Upper lobe of left lung (tissue), 6 donors: ENCODE measurements around the gene LANCL3. TPM values are rescaled to one million over a fixed set of nuclear protein-coding genes. Genes with fewer than 3 reads are reported as not detected.

Source experiments
- ATAC-seq, 2 donors: fragments of 200-7000 bp; cut with Tn5 transposase; one replicate each; pipeline ENCODE4 v1.9.1; 2022; ENCODE audit warnings: mild to moderate bottlenecking in 2 of 2, moderate library complexity in 2 of 2; ENCODE audit not compliant: low FRiP score in 2 of 2
- DNase-seq, 2 donors: peaks; one replicate each; pipeline ENCODE4 v3.0.0-alpha.2; 2019 to 2020
- H3K27ac ChIP-seq, 4 donors: fragments of 200-600 bp; sonication (generic); one replicate each; pipeline ENCODE4 v1.5.1; 2016 to 2019
- H3K27me3 ChIP-seq, 4 donors: fragments of 200-600 bp; sonication (generic); one replicate each; pipeline ENCODE4 v1.5.1; 2017 to 2019
- H3K36me3 ChIP-seq, 4 donors: fragments of 200-600 bp; sonication (generic); one replicate each; pipeline ENCODE4 v1.5.1; 2016 to 2019
- H3K4me1 ChIP-seq, 4 donors: fragments of 200-600 bp; sonication (generic); one replicate each; pipeline ENCODE4 v1.5.1; 2018 to 2019
- H3K4me3 ChIP-seq, 4 donors: fragments of 200-600 bp; sonication (generic); one replicate each; pipeline ENCODE4 v1.5.1; 2017 to 2019; ENCODE audit warnings: mild to moderate bottlenecking in 2 of 4, moderate library complexity in 1 of 4
- H3K9me3 ChIP-seq, 4 donors: fragments of 200-600 bp; sonication (generic); one replicate each; pipeline ENCODE4 v1.5.1; 2018 to 2019
- EP300 ChIP-seq, 4 donors: sonication (generic); formaldehyde crosslinking; IDR thresholded peaks; one replicate each; pipeline ENCODE4 v1.5.1; 2017; ENCODE audit warnings: antibody characterized with exemption in 4 of 4, control low read depth in 2 of 4
- POLR2A ChIP-seq, 4 donors: fragments of 450-650 bp; IDR thresholded peaks; one replicate each; pipeline ENCODE4 v1.5.1; 2016 to 2017; ENCODE audit warnings: antibody characterized with exemption in 4 of 4, mild to moderate bottlenecking in 2 of 4
- POLR2AphosphoS5 ChIP-seq, 2 donors: sonication (generic); formaldehyde crosslinking; IDR thresholded peaks; one replicate each; pipeline ENCODE4 v1.5.1; 2017; ENCODE audit warnings: antibody characterized with exemption in 2 of 2
- WGBS, 2 donors: methylation state at CpG; one replicate each; pipeline ENCODE4 v1.1.5; 2017 to 2018; 5-methylcytosine and 5-hydroxymethylcytosine counted together
- total RNA-seq, 6 donors: library from RNA; depleted of rRNA in 4 of 6; stranded (reverse); fragments of >200 nt in 4 of 6; gene quantifications; one replicate each; pipeline versions ENCODE4 v1.1.0 to v1.2.1, GENCODE V29; 2016 to 2021
- TF ChIP-seq, protein P1 (sequence below), 6 experiments: fragments of 450-650 bp in 4 of 6; fragments of 200-600 bp in 2 of 6; sonication (generic) in 2 of 6; IDR thresholded peaks; one replicate each; pipeline ENCODE4 v1.5.1; 2016 to 2019; ENCODE audit warnings: antibody characterized with exemption in 6 of 6
- donor health status: DM: no; HTN: no; CAD: no; lungs with moderate emphysema.
- donor health status: DM: no; HTN: yes; CAD: no; lungs with severe emphysema.

The LANCL3 gene
- total RNA-seq, 6 donors from 2014 or later, result 0.84 to 2.9 (median 1.8) TPM

DNA sequence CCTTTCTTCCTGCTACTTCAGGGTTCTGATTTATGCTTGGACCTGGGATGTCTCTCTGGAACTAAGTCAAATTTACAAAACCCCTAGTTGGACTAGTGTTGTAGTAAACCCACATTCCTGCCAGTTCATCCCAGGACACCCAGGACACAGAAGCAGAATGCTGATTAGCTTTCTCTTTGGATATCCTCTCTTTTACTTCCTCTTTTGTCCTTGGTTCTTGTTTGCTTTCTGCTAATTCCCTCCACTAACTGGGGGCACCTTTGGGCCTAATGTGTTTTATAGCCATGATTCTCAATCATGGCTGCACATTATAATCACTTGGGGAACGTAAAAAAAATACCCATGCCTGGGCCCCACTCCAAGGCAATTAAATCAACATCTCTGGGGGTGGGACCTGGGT lies 42.5 kb downstream of the LANCL3 start:
- H3K4me3 ChIP-seq, result no peak overlapping the region
- TF ChIP-seq POLR2A (IDR thresholded peaks at IDR 0.05), result no peak
- H3K36me3 ChIP-seq, result no peaks in the 10 kb centered on the region
- no peaks in the 10 kb centered on the region for H3K9me3 ChIP-seq
- no peaks in the 10 kb centered on the region for H3K27me3 ChIP-seq
- no peak for ATAC-seq
- no peak overlapping the region for H3K27ac ChIP-seq
- no peak for DNase-seq
- H3K4me1 ChIP-seq, result no peaks in the 10 kb centered on the region
- WGBS, 2 donors, result 66 to 87% methylated on average over 1 of the region's 1 CpG

- ATAC-seq, result no peak
- TF ChIP-seq, protein P1, sequence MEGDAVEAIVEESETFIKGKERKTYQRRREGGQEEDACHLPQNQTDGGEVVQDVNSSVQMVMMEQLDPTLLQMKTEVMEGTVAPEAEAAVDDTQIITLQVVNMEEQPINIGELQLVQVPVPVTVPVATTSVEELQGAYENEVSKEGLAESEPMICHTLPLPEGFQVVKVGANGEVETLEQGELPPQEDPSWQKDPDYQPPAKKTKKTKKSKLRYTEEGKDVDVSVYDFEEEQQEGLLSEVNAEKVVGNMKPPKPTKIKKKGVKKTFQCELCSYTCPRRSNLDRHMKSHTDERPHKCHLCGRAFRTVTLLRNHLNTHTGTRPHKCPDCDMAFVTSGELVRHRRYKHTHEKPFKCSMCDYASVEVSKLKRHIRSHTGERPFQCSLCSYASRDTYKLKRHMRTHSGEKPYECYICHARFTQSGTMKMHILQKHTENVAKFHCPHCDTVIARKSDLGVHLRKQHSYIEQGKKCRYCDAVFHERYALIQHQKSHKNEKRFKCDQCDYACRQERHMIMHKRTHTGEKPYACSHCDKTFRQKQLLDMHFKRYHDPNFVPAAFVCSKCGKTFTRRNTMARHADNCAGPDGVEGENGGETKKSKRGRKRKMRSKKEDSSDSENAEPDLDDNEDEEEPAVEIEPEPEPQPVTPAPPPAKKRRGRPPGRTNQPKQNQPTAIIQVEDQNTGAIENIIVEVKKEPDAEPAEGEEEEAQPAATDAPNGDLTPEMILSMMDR (IDR thresholded peaks at IDR 0.05), result no peak
- no peak for TF ChIP-seq POLR2A (IDR thresholded peaks at IDR 0.05)
- TF ChIP-seq EP300 (IDR thresholded peaks at IDR 0.05), result no peak
- TF ChIP-seq POLR2AphosphoS5 (IDR thresholded peaks at IDR 0.05), result no peak
- Histone ChIP-seq H3K36me3 (no peaks in the 10 kb centered on the region), H3K27me3 (no peaks in the 10 kb centered on the region), H3K4me1 (no peaks in the 10 kb centered on the region), H3K27ac (no peak overlapping the region), H3K9me3 (no peaks in the 10 kb centered on the region), H3K4me3 (no peak overlapping the region)
- WGBS, 2 donors, result 80 to 91% methylated on average over 1 of the region's 1 CpG
- DNase-seq, result no peak
Observed at GRCh38 chrX:37627602-37628001, 56.1 kb downstream of the LANCL3 start.

GRCh38 chrX:37638047-37638446 lies 66.6 kb downstream of the LANCL3 start:
- no peak overlapping the region for H3K27ac ChIP-seq
- DNase-seq (no peak), ATAC-seq (no peak)
- H3K36me3 ChIP-seq, result no peaks in the 10 kb centered on the region
- H3K4me3 ChIP-seq, result no peak overlapping the region
- H3K27me3 ChIP-seq, result no peaks in the 10 kb centered on the region
- no peaks in the 10 kb centered on the region for H3K9me3 ChIP-seq
- no peaks in the 10 kb centered on the region for H3K4me1 ChIP-seq
- TF ChIP-seq POLR2AphosphoS5 (IDR thresholded peaks at IDR 0.05) (no peak), POLR2A (IDR thresholded peaks at IDR 0.05) (no peak), EP300 (IDR thresholded peaks at IDR 0.05) (no peak)
- TF ChIP-seq, protein P1 (IDR thresholded peaks at IDR 0.05), result no peak

DNA sequence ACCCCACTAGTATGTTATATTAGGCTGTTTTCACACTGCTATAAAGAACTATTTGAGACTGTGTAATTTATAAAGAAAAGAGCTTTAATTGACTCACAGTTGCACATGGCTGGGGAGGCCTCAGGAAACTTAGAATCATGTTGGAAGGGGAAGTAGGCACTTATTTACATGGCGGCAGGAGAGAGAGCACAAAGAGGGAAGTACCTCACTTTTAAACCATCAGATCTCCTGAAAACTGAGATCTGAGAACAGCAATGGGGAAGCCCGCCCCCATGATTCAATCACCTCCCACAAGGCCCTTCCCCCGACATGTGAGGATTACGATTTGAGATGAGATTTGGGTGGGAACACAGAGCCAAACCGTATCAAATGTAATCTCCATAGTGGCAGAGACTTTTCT lies 68.7 kb downstream of the LANCL3 start:
- Histone ChIP-seq H3K27me3 (no peaks in the 10 kb centered on the region), H3K36me3 (no peaks in the 10 kb centered on the region), H3K4me3 (no peak overlapping the region), H3K4me1 (no peaks in the 10 kb centered on the region), H3K27ac (no peak overlapping the region), H3K9me3 (no peaks in the 10 kb centered on the region)
- 70 to 84% methylated on average over 4 to 5 of the region's 5 CpGs for WGBS, 2 donors
- TF ChIP-seq POLR2AphosphoS5 (IDR thresholded peaks at IDR 0.05) (no peak), EP300 (IDR thresholded peaks at IDR 0.05) (no peak)
- TF ChIP-seq, protein P1 (IDR thresholded peaks at IDR 0.05), result no peak
- ATAC-seq (no peak), DNase-seq (no peak)

- WGBS, 2 donors, result 50 to 59% methylated on average over 2 to 3 of the region's 3 CpGs
- Histone ChIP-seq H3K36me3 (no peaks in the 10 kb centered on the region), H3K4me1 (no peaks in the 10 kb centered on the region), H3K27me3 (no peaks in the 10 kb centered on the region), H3K27ac (no peak overlapping the region), H3K9me3 (no peaks in the 10 kb centered on the region), H3K4me3 (no peak overlapping the region)
- ATAC-seq, result no peak
- TF ChIP-seq POLR2AphosphoS5 (IDR thresholded peaks at IDR 0.05) (no peak), EP300 (IDR thresholded peaks at IDR 0.05) (no peak), POLR2A (IDR thresholded peaks at IDR 0.05) (no peak)
- TF ChIP-seq, protein P1 (IDR thresholded peaks at IDR 0.05), result no peak
- no peak for DNase-seq
Observed at GRCh38 chrX:37641859-37642258, 70.4 kb downstream of the LANCL3 start.
